ENCODE data around the gene SRGAP2B.
"Not testable (repeated sequence)": the region's sequence is repeated elsewhere in the genome, so short reads cannot be mapped to it uniquely, and the experiment has no call there.

SRGAP2B gene

DNA sequence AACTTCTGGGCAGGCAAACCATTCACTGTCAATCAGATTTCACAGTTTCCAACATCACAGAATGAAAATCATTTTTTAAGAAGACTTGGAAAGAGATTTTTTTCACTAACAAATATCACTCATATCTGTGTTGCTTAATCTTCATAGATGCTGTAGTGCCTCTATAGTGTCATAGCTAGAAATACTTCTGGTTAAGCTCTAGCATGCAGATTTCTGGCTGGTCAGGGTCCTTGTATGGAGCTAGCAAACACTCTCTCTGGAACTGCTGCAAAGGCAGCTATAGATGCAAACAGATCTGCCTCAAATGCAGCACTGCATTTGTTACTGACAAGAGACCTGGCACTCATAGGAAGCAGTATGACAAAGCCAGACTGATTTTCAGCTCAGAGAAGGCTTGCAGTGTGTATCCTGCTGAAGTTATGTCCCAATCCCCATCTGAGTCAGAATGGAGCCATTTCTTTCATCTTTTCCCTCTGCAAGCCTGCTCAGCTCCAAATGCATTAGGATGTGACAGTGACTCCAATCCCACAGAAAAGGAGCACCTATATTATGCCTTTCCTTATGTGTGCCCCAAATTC is 99.2 kb downstream of the SRGAP2B start:
- not testable (repeated sequence) for DNase-seq

GRCh38 chr1:144992915-144993314 is 102.2 kb downstream of the SRGAP2B start:
- not testable (repeated sequence) for DNase-seq

GRCh38 chr1:144990611-144991010 is 104.5 kb downstream of the SRGAP2B start:
- DNase-seq: not testable (repeated sequence)

DNA sequence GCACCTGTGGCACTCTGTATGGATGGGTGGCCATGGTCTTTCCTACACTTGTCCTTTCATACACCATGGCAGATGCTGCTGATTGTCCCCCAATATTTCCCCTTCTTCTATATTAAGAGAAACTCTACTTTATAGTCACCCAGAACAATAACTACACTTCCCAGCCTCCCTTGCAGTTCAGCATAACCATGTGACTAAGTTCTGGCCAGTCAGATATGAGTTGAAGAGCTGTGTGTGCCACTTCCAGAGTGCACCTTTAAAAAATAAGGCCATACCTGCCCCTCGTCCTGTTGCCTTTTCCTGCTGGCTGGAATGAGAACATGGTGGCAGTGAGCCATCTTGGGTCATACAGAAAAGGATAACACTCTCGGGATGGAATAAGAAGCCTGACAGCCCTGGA is 108.0 kb downstream of the SRGAP2B start:
- not testable (repeated sequence) for DNase-seq

GRCh38 chr1:144986171-144986860 is 108.8 kb downstream of the SRGAP2B start:
- not testable (repeated sequence) for DNase-seq

GRCh38 chr1:144985550-144986170 is 109.5 kb downstream of the SRGAP2B start:
- DNase-seq: not testable (repeated sequence)

DNA sequence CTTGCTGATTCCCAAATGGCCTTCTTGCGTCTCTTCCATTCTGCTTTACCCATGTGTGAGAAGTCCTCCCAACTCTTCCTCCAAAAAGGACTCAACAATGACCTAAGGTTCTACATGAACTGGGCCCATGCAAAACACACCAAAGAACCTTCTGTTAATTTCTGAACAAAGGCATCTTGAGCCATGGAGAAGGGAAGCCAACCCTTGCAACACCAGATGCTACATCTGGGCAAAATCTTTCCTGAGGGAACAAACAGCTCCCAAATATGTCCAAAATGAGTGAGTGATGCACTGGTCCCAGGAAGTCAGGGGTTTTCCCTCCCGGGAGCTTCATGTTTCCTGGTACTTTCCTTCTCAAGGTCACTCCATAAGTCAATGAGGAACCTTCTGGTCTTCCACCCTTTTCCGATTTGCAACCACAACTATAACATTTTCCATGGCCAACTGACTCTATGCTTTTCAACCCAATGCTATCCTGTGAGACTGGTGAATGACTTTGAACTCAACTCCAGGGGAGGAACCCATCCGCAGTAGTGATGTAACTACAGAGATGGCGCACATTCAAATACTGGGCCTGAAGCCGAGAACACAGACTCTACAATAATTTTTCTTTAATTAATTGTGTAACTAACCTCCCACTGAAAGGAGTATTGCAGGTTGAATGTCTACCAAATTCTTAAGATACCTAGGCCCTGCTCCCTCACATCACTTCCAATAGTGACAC is 112.2 kb downstream of the SRGAP2B start:
- not testable (repeated sequence) for DNase-seq

DNA sequence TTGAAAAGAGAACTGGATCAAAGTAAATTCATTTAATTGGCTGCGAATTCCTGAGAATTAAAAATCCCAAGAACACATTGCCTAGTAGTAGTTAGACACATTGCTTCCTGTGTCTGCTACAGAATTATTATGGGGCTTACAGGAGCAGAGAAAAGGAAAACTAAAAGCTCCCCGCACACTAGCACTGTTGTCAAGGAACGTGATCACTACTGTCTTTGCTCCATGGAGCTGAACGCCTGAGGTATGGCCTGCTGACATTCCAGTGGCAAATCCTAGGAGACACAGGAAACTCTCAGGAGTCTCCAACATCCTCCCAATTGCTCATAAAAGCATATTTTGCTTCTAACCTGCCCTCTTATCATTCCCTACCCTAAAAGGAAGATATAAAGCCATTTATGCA is 114.0 kb downstream of the SRGAP2B start:
- not testable (repeated sequence) for DNase-seq

DNA sequence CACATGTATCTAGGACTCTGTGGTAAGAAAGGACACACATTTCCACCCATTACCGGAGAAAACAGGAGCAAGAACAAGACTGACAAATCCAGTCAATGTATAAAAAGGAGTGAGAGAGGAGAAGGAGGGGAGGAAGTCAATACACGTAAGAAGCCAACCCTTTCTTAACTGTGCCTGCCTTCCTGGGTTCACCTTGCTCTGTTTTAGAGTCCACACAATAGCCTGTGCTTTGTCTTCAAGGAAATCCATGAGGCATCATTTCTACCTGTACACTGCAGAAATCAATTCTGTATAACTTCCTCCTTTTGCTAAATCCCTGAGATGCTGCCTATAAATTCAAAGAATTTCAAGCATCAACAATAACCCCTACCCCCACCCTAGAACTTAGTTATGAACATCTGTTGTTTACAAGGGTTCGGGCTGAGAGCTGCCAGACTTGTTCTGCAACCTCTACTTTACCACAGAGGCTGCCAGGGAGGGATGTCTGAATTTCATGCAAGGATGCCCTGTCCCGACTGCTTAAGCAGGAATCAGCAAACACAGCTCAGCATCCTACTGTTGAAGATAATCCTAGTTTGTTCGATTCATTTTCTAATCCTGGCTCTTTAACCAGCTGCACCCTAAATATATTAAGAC is 115.0 kb downstream of the SRGAP2B start:
- DNase-seq: not testable (repeated sequence)

GRCh38 chr1:144977856-144978255 is 117.3 kb downstream of the SRGAP2B start:
- not testable (repeated sequence) for DNase-seq

- not testable (repeated sequence) for DNase-seq
Observed at GRCh38 chr1:144971936-144972335, 123.2 kb downstream of the SRGAP2B start.

DNA sequence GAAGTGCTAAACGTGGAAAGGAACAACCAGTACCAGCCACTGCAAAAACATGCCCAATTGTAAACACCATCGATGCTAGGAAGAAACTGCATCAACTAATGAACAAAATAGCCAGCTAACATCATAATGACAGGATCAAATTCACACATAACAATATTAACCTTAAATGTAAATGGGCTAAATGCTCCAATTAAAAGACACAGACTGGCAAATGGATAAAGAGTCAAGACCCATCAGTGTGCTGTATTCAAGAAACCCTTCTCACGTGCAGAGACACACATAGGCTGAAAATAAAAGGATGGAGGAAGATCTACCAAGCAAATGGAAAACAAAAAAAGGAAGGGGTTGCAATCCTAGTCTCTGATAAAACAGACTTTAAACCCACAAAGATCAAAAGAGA is 128.6 kb downstream of the SRGAP2B start:
- not testable (repeated sequence) for DNase-seq

DNA sequence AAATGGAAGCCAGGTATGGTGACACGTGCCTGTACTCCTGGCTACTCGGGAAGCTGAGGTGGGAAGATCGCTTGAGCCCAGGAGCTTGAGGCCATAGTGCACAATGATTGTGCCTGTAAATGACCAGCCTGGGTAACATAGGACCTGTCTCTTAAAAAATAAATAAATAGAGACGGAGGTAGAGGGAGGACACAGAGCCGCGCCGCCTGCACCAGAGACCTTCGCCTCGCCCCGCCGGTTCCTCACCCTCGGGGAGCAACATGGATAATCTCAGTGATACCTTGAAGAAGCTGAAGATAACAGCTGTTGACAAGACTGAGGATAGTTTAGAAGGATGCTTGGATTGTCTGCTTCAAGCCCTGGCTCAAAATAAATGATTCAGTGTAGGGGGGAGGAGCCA is 130.4 kb downstream of the SRGAP2B start:
- DNase-seq: not testable (repeated sequence)

DNA sequence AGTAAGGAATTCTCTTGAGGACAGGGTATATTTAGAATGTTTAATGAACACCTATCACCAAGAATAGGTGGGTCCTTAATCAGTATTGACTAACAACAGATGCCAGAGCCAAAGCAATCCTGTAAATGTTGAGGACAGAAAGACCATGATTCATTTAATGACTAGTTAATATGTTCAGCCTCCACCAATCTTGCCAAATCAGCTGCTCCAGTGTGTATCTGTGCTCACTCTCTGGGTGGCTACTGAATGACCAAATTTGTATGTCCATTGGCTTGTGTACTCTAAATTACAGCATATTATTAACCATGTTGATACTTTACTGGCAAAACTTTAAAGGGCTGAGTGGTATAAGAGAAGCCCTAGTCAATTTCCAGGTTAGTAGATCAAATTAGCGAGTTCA is 130.9 kb downstream of the SRGAP2B start:
- DNase-seq: not testable (repeated sequence)

GRCh38 chr1:144963571-144963970 is 131.6 kb downstream of the SRGAP2B start:
- DNase-seq: not testable (repeated sequence)

- DNase-seq: not testable (repeated sequence)
Observed at GRCh38 chr1:144961604-144962583, 133.2 kb downstream of the SRGAP2B start.

GRCh38 chr1:144960929-144961488 is 134.1 kb downstream of the SRGAP2B start:
- not testable (repeated sequence) for DNase-seq

- DNase-seq: not testable (repeated sequence)
Observed at GRCh38 chr1:144948390-144948789, 146.7 kb downstream of the SRGAP2B start.

- not testable (repeated sequence) for DNase-seq
Observed at GRCh38 chr1:144947495-144947894, 147.6 kb downstream of the SRGAP2B start.

- not testable (repeated sequence) for DNase-seq
Observed at GRCh38 chr1:144946525-144947480, 148.3 kb downstream of the SRGAP2B start.
